A549 (cell line): ENCODE measurements around the gene KRTAP5-4. TPM values are rescaled to one million over a fixed set of nuclear protein-coding genes. Genes with fewer than 3 reads are reported as not detected.

Experiments used
- ATAC-seq, 2 experiments: fragments of 200-7000 bp in 1 of 2; fragments of >200 bp in 1 of 2; cut with Nextera tagmentation in 1 of 2; cut with Tn5 transposase in 1 of 2; 3 replicates each; pipeline versions ENCODE4 v1.8.0 to v1.9.1; 2018 to 2020; ENCODE audit warnings: mild to moderate bottlenecking in 1 of 2, moderate library complexity in 1 of 2
- CTCF ChIA-PET: fragments of 300-600 bp; sonication (Branson Sonifier 250); formaldehyde crosslinking; extraction: SDS; loops from one replicate; lab custom pipeline; 2021; ENCODE audit warnings: antibody characterized with exemption, inconsistent platforms; lab: Yijun Ruan, JAX
- POLR2A ChIA-PET: fragments of 350-600 bp; formaldehyde crosslinking; extraction: SDS; loops from one replicate; lab custom pipeline; 2021; ENCODE audit warnings: antibody characterized with exemption, inconsistent platforms; lab: Yijun Ruan, JAX
- DNase-seq, 2 experiments: peaks; one replicate each; pipeline versions ENCODE4 v3.0.0 to v3.0.0-alpha.2; 2011 to 2016; ENCODE audit warnings: low read depth in 1 of 2, low spot score in 1 of 2
- FAIRE-seq: peaks from 2 replicates; lab custom pipeline; 2011; peaks lifted over from hg19 to GRCh38; lab: Jason Lieb, UNC
- H3K27ac ChIP-seq, 2 experiments: fragments of >200 bp; sonication (Bioruptor Twin); formaldehyde crosslinking; 3 replicates each; pipeline ENCODE4 v1.5.1; 2016 to 2017
- H3K4me1 ChIP-seq: fragments of >200 bp; sonication (Bioruptor Twin); formaldehyde crosslinking; 3 replicates; pipeline ENCODE4 v1.6.1; 2016
- H3K4me2 ChIP-seq: fragments of >200 bp; sonication (Bioruptor Twin); formaldehyde crosslinking; 3 replicates; pipeline ENCODE4 v1.6.1; 2016
- H3K4me3 ChIP-seq: fragments of >200 bp; sonication (Bioruptor Twin); formaldehyde crosslinking; 3 replicates; pipeline ENCODE4 v1.5.1; 2016
- H3K9me3 ChIP-seq: fragments of >200 bp; sonication (Bioruptor Twin); formaldehyde crosslinking; 3 replicates; pipeline ENCODE4 v1.6.1; 2016
- ATOH8 ChIP-seq: fragments of 250-450 bp; sonication (Bioruptor Pico); IDR thresholded peaks from 2 replicates; pipeline ENCODE4 v1.5.0; 2020; ENCODE audit warnings: low read depth, mild to moderate bottlenecking, moderate library complexity
- CBX2 ChIP-seq: fragments of 200-600 bp; sonication (generic); IDR thresholded peaks from 2 replicates; pipeline ENCODE4 v1.6.1; 2016; ENCODE audit warnings: low read depth, mild to moderate bottlenecking, borderline replicate concordance
- CTCF ChIP-seq: fragments of >200 bp; sonication (Bioruptor Twin); formaldehyde crosslinking; IDR thresholded peaks from 3 replicates; pipeline ENCODE4 v1.5.1; 2016
- EHF ChIP-seq: fragments of 250-450 bp; sonication (Bioruptor Pico); IDR thresholded peaks from 2 replicates; pipeline ENCODE4 v1.5.0; 2020; ENCODE audit warnings: mild to moderate bottlenecking
- EHMT2 ChIP-seq: fragments of 200-600 bp; sonication (generic); IDR thresholded peaks from 2 replicates; pipeline ENCODE4 v1.6.1; 2016; ENCODE audit warnings: antibody characterized with exemption, low read depth, mild to moderate bottlenecking, moderate library complexity
- ESRRA ChIP-seq: fragments of 150-350 bp; IDR thresholded peaks from 2 replicates; pipeline ENCODE4 v1.6.1; 2014; ENCODE audit warnings: mild to moderate bottlenecking, low read length, borderline replicate concordance
- HDAC2 ChIP-seq: fragments of 200-600 bp; sonication (generic); IDR thresholded peaks from 2 replicates; pipeline ENCODE4 v1.6.1; 2016
- HES2 ChIP-seq: fragments of >200 bp; sonication (Bioruptor Twin); formaldehyde crosslinking; IDR thresholded peaks from 2 replicates; pipeline ENCODE4 v1.6.1; 2016
- MAFK ChIP-seq: fragments of 450-650 bp; IDR thresholded peaks from 2 replicates; pipeline ENCODE4 v1.6.1; 2014; ENCODE audit not compliant: partially characterized antibody
- MAX ChIP-seq: IDR thresholded peaks from 2 replicates; pipeline ENCODE4 v1.6.1; 2012
- MAZ ChIP-seq: fragments of 150-350 bp; IDR thresholded peaks from 2 replicates; pipeline ENCODE4 v1.6.1; 2014; ENCODE audit warnings: antibody characterized with exemption, low read depth, low read length, borderline replicate concordance
- NFE2L2 ChIP-seq: fragments of 150-350 bp; conservative IDR thresholded peaks from 2 replicates; pipeline ENCODE4 v1.6.1; 2014; ENCODE audit warnings: low read length
- NPAS2 ChIP-seq: fragments of 250-450 bp; sonication (Bioruptor Pico); IDR thresholded peaks from 2 replicates; pipeline ENCODE4 v1.8.0; 2022; ENCODE audit warnings: mild to moderate bottlenecking, moderate library complexity, borderline replicate concordance
- PHF8 ChIP-seq: fragments of 200-600 bp; sonication (generic); IDR thresholded peaks from 2 replicates; pipeline ENCODE4 v1.6.1; 2016; ENCODE audit warnings: low read depth, mild to moderate bottlenecking, antibody characterized with exemption, moderate library complexity, borderline replicate concordance
- POLR2A ChIP-seq: IDR thresholded peaks from 2 replicates; pipeline ENCODE4 v1.6.1; 2012; ENCODE audit warnings: mild to moderate bottlenecking, low read length
- RAD21 ChIP-seq, 2 experiments: fragments of >200 bp in 1 of 2; sonication (Bioruptor Twin) in 1 of 2; formaldehyde crosslinking in 1 of 2; IDR thresholded peaks in 1 of 2; conservative IDR thresholded peaks in 1 of 2; 2 replicates in 1 of 2; 3 replicates in 1 of 2; pipeline ENCODE4 v1.6.1; 2012 to 2018; ENCODE audit warnings: inconsistent platforms in 1 of 2
- RARB ChIP-seq: fragments of 250-450 bp; sonication (Bioruptor Pico); IDR thresholded peaks from 2 replicates; pipeline ENCODE4 v1.8.0; 2021; ENCODE audit warnings: mild to moderate bottlenecking, moderate library complexity
- SMC3 ChIP-seq: fragments of >200 bp; sonication (Bioruptor Twin); formaldehyde crosslinking; IDR thresholded peaks from 3 replicates; pipeline ENCODE4 v1.6.1; 2018; ENCODE audit warnings: inconsistent platforms
- TFCP2L1 ChIP-seq: fragments of 250-450 bp; sonication (Bioruptor Pico); IDR thresholded peaks from 2 replicates; pipeline ENCODE4 v1.5.0; 2021; ENCODE audit warnings: mild to moderate bottlenecking
- TP53 ChIP-seq: fragments of 250-450 bp; sonication (Bioruptor Pico); IDR thresholded peaks from 2 replicates; pipeline ENCODE4 v1.5.0; 2021; ENCODE audit warnings: mild to moderate bottlenecking, moderate library complexity
- USF2 ChIP-seq: fragments of 450-650 bp; IDR thresholded peaks from 2 replicates; pipeline ENCODE4 v1.6.1; 2014; ENCODE audit warnings: antibody characterized with exemption
- ZNF302 ChIP-seq: fragments of 250-450 bp; sonication (Bioruptor Pico); IDR thresholded peaks from 2 replicates; pipeline ENCODE4 v1.9.0; 2021; ENCODE audit warnings: inconsistent platforms, mild to moderate bottlenecking, moderate library complexity
- ZSCAN20 ChIP-seq: fragments of 250-450 bp; sonication (Bioruptor Pico); IDR thresholded peaks from 2 replicates; pipeline ENCODE4 v1.8.0; 2022; ENCODE audit warnings: mild to moderate bottlenecking, moderate library complexity
- WGBS: methylation state at CpG from one replicate; pipeline ENCODE4 v1.1.6; 2017; ENCODE audit errors: missing lambda C conversion rate; 5-methylcytosine and 5-hydroxymethylcytosine counted together
- polyA plus RNA-seq, 4 experiments: library from polyadenylated mRNA; depleted of rRNA in 3 of 4; stranded (reverse); fragments of >200 nt; fragmentation: RNase III in 1 of 4; extraction: RNeasy Plus Mini Kit Qiagen cat#74134 plus additional on column Dnase treatment in 1 of 4; gene quantifications; 2 replicates in 3 of 4; 3 replicates in 1 of 4; pipeline ENCODE4 v1.2.3, GENCODE V29; 2011 to 2017

KRTAP5-4 gene
- polyA plus RNA-seq, 2 of the 4 experiments (the other 2 are of a cell fraction), result not detected

GRCh38 chr11:1652771-1653540, 31.0 kb upstream of the KRTAP5-4 start:
- POLR2A ChIA-PET, result interaction anchor here (1.3 kb wide), 1 partner anchor 41 kb away, joined by 5 read pairs; no protein-coding TSS in a partner anchor
- peak; percentile 51 to 89 for DNase-seq
- no peak for FAIRE-seq
- Histone ChIP-seq H3K27ac (peak overlapping the region in 1 of 2 experiments; percentile 26; a peak in 2 of 6 replicates), H3K9me3 (no peaks in the 10 kb centered on the region), H3K4me3 (no peak overlapping the region), H3K4me2 (peak overlapping the region; percentile 64), H3K4me1 (no peaks in the 10 kb centered on the region; the same call in 2 of the 3 replicates)
- CTCF ChIA-PET, result interaction anchor here (0.6 to 12.2 kb wide), 105 partner anchors 10 to 878 kb away, joined by 3 to 350 read pairs (median 5); partner anchors contain the start of genes IFITM10, INS, KRTAP5-6 and SYT8
- WGBS, result 40% methylated on average over 12 of the region's 34 CpGs
- TF ChIP-seq EHMT2, result no peak
- TF ChIP-seq CBX2, result no peak
- TF ChIP-seq CTCF, result peak; percentile 93
- peak; percentile 90 for TF ChIP-seq SMC3
- TF ChIP-seq RAD21 (conservative IDR thresholded peaks at IDR 0.05 in 1 of 2, IDR thresholded peaks at IDR 0.05 in 1 of 2), result peak; percentile 94 to 97
- ATAC-seq, result peak; percentile 79 to 93

GRCh38 chr11:1652442-1652770, 30.5 kb upstream of the KRTAP5-4 start:
- Histone ChIP-seq H3K4me3 (no peak overlapping the region), H3K4me2 (no peak overlapping the region), H3K9me3 (no peaks in the 10 kb centered on the region), H3K27ac (no peak overlapping the region), H3K4me1 (no peaks in the 10 kb centered on the region; the same call in 2 of the 3 replicates)
- POLR2A ChIA-PET, result interaction anchor here (1.3 kb wide), 1 partner anchor 42 kb away, joined by 5 read pairs; no protein-coding TSS in a partner anchor
- FAIRE-seq (no peak), DNase-seq (no peak), ATAC-seq (no peak)
- TF ChIP-seq MAX (no peak), HES2 (no peak), USF2 (no peak), PHF8 (no peak), EHF (CRISPR knock-in tag) (no peak), TFCP2L1 (CRISPR knock-in tag) (no peak), RARB (CRISPR knock-in tag) (no peak), ESRRA (no peak), ZSCAN20 (CRISPR knock-in tag) (no peak), NPAS2 (CRISPR knock-in tag) (no peak), EHMT2 (no peak), NFE2L2 (no peak), MAZ (no peak), MAFK (no peak), SMC3 (no peak), HDAC2 (no peak)
- CTCF ChIA-PET, result interaction anchor here (0.6 to 12.2 kb wide), 96 partner anchors 9 to 879 kb away, joined by 3 to 350 read pairs (median 5); partner anchors contain the start of genes IFITM10, INS, KRTAP5-6 and SYT8
- WGBS, result 50% methylated on average over 20 of the region's 20 CpGs

- Histone ChIP-seq H3K9me3 (no peaks in the 10 kb centered on the region), H3K27ac (no peak overlapping the region), H3K4me1 (no peaks in the 10 kb centered on the region; the same call in 2 of the 3 replicates), H3K4me3 (no peak overlapping the region), H3K4me2 (no peak overlapping the region)
- CTCF ChIA-PET, result interaction anchor here (0.6 to 12.2 kb wide), 91 partner anchors 9 to 879 kb away, joined by 3 to 350 read pairs (median 6); partner anchors contain the start of genes INS, KRTAP5-6, SYT8 and TNNI2
- TF ChIP-seq ATOH8 (CRISPR knock-in tag) (no peak), POLR2A (no peak), ZNF302 (CRISPR knock-in tag) (no peak), TP53 (CRISPR knock-in tag) (no peak)
- DNase-seq (no peak), FAIRE-seq (no peak), ATAC-seq (no peak)
- 48% methylated on average over 19 of the region's 19 CpGs for WGBS
- POLR2A ChIA-PET, result interaction anchor here (1.3 kb wide), 1 partner anchor 42 kb away, joined by 5 read pairs; no protein-coding TSS in a partner anchor
Observed at GRCh38 chr11:1652026-1652425, 30.1 kb upstream of the KRTAP5-4 start.
